Keratinocyte (primary cell): ENCODE results near the gene TUBA1A. TPM values are rescaled to one million over a fixed set of nuclear protein-coding genes. Genes with fewer than 3 reads are reported as not detected.
"Not testable (repeated sequence)": the region's sequence is repeated elsewhere in the genome, so short reads cannot be mapped to it uniquely, and the experiment has no call there.

Experiments
- DNase-seq: peaks from one replicate; pipeline ENCODE4 v3.0.0-alpha.2; 2011; ENCODE audit warnings: low read depth, missing footprints, low spot score
- FAIRE-seq: peaks from 2 replicates; lab custom pipeline; 2011; peaks lifted over from hg19 to GRCh38; lab: Jason Lieb, UNC
- H2AFZ ChIP-seq: 2 replicates; pipeline ENCODE4 v1.6.0; 2012; ENCODE audit warnings: low read length, control low read depth, inconsistent platforms; ENCODE audit not compliant: control insufficient read depth
- H3K27ac ChIP-seq: 2 replicates; pipeline ENCODE4 v1.5.1; 2011; ENCODE audit warnings: low read length; ENCODE audit not compliant: control insufficient read depth, insufficient read depth
- H3K27me3 ChIP-seq: 3 replicates; pipeline ENCODE4 v1.6.0; 2011; ENCODE audit warnings: low read length; ENCODE audit not compliant: control insufficient read depth, insufficient read depth; ENCODE audit errors: extremely low read depth
- H3K36me3 ChIP-seq, 2 experiments: 2 replicates in 1 of 2; 3 replicates in 1 of 2; pipeline ENCODE4 v1.5.1; 2011; ENCODE audit warnings: low read length in 2 of 2, mild to moderate bottlenecking in 1 of 2; ENCODE audit not compliant: control insufficient read depth in 2 of 2, insufficient read depth in 2 of 2; ENCODE audit errors: extremely low read depth in 1 of 2
- H3K4me1 ChIP-seq: 3 replicates; pipeline ENCODE4 v1.5.1; 2011; ENCODE audit warnings: low read length; ENCODE audit not compliant: control insufficient read depth, insufficient read depth; ENCODE audit errors: extremely low read depth
- H3K4me2 ChIP-seq: 3 replicates; pipeline ENCODE4 v1.6.0; 2011; ENCODE audit warnings: low read depth, low read length; ENCODE audit not compliant: control insufficient read depth, insufficient read depth; ENCODE audit errors: extremely low read depth
- H3K4me3 ChIP-seq, 3 experiments: fragments of 200-600 bp in 1 of 3; sonication (generic) in 1 of 3; 2 replicates in 2 of 3; 3 replicates in 1 of 3; pipeline ENCODE4 v1.5.1; 2011 to 2016; ENCODE audit warnings: low read length in 3 of 3, mild to moderate bottlenecking in 3 of 3, control low read depth in 2 of 3, inconsistent platforms in 1 of 3, low read depth in 1 of 3, mixed read lengths in 1 of 3, mixed run types in 1 of 3, moderate library complexity in 1 of 3; ENCODE audit not compliant: control insufficient read depth in 2 of 3, insufficient read depth in 2 of 3; ENCODE audit errors: extremely low read depth in 1 of 3
- H3K79me2 ChIP-seq: 2 replicates; pipeline ENCODE4 v1.6.0; 2012; ENCODE audit warnings: low read length; ENCODE audit not compliant: control insufficient read depth, insufficient read depth
- H3K9ac ChIP-seq: 3 replicates; pipeline ENCODE4 v1.6.0; 2011; ENCODE audit warnings: low read length; ENCODE audit not compliant: control insufficient read depth, insufficient read depth; ENCODE audit errors: extremely low read depth
- H3K9me1 ChIP-seq: 3 replicates; pipeline ENCODE4 v1.6.0; 2011; ENCODE audit warnings: low read length; ENCODE audit not compliant: control insufficient read depth, insufficient read depth; ENCODE audit errors: extremely low read depth
- H3K9me3 ChIP-seq: 2 replicates; pipeline ENCODE4 v1.5.1; 2012; ENCODE audit warnings: low read depth, low read length; ENCODE audit not compliant: control insufficient read depth
- H4K20me1 ChIP-seq: 3 replicates; pipeline ENCODE4 v1.6.0; 2011; ENCODE audit warnings: low read length; ENCODE audit not compliant: control insufficient read depth, insufficient read depth; ENCODE audit errors: extremely low read depth
- EZH2 ChIP-seq: IDR thresholded peaks from one replicate; pipeline ENCODE4 v1.6.1; 2012; ENCODE audit warnings: inconsistent platforms, mild to moderate bottlenecking, low read length, moderate library complexity
- dilution Hi-C: fragments of 300-500 bp; cut with MboI; formaldehyde crosslinking; loops from one replicate; pipeline ENCODE4 v1.7.0; 2020; ENCODE audit warnings: low sequenced_read_pairs; ENCODE audit not compliant: extremely low pct_ligation_motif_present
- polyA plus RNA-seq, 5 experiments: library from polyadenylated mRNA; depleted of rRNA in 3 of 5; stranded (reverse) in 3 of 5; stranded (forward) in 1 of 5; unstranded in 1 of 5; fragments of >200 nt; gene quantifications; 1 replicate in 1 of 5; 2 replicates in 3 of 5; 3 replicates in 1 of 5; pipeline versions ENCODE4 v1.2.1 to v1.2.3, GENCODE V29; 2011 to 2012; ENCODE audit warnings: missing spikeins in 2 of 5, low read depth in 1 of 5, low replicate concordance in 1 of 5
- TF ChIP-seq, protein P1 (sequence below), 3 experiments: IDR thresholded peaks in 1 of 3; conservative IDR thresholded peaks in 1 of 3; optimal IDR thresholded peaks in 1 of 3; 2 replicates in 2 of 3; 3 replicates in 1 of 3; pipeline versions ENCODE3 to v1.5.1; 2011; ENCODE audit warnings: low read length in 3 of 3, mild to moderate bottlenecking in 3 of 3, moderate library complexity in 2 of 3, control low read depth in 1 of 3, inconsistent platforms in 1 of 3; ENCODE audit not compliant: insufficient read depth in 2 of 3; ENCODE audit errors: extremely low read depth in 1 of 3

Gene TUBA1A
- polyA plus RNA-seq, 1 donor (not counting 4 experiments of a cell fraction or from before 2014, with no cell fraction given): 288 TPM

DNA sequence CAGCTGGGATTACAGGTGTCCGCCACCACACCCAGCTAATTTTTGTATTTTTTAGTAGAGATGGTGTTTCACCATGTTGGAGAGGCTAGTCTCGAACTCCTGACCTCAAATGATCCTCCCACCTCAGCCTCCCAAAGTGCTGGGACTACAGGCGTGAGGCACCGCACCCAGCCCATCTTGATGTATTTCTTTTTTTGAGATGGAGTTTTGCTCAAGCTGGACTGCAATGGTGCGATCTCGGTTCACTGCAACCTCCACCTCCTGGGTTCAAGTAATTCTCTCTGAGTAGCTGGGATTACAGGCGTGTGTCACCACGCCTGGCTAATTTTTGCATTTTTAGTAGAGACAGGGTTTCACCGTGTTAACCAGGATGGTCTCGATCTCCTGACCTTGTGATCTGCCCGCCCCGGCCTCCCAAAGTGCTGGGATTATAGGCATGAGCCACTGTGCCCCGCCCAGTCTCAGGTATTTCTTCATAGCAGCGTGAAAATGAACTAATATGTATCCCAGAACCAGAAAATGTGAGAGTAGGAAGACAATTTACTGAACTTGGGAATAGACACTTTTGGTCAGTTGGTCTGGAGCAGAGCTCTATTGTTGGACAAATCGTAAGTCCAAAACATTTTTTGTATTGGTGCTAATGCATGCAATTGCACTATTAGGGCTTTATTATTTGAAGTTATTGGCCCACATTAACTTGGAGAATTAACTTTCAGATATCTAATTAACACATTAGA is 5.5 kb downstream of the TUBA1A start:
- H4K20me1 ChIP-seq, H3K4me2 ChIP-seq, H3K27ac ChIP-seq, H3K9me3 ChIP-seq, H3K9me1 ChIP-seq, H3K9ac ChIP-seq, H3K27me3 ChIP-seq, H2AFZ ChIP-seq, dilution Hi-C loops, DNase-seq, H3K36me3 ChIP-seq, H3K4me1 ChIP-seq, H3K79me2 ChIP-seq, H3K4me3 ChIP-seq, FAIRE-seq: not testable (repeated sequence)

DNA sequence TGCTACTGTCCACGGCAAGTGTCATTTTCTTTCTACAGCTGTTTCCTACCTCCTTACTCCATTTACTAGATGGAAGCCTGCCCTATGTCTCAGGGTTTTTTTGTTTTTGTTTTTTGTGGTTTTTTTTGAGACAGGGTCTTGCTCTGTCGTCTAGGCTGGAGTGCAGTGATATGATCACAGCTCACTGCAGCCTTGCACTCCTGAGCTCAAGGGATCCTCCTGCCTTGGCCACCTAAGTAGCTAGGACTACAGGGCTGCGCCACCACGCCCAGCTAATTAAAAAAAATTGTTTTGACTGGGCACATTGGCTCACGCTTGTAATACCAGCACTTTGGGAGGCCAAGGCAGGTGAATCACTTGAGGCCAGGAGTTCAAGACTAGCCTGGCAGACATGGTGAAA is 14.7 kb downstream of the TUBA1A start:
- no peak for DNase-seq
- TF ChIP-seq, protein P1, sequence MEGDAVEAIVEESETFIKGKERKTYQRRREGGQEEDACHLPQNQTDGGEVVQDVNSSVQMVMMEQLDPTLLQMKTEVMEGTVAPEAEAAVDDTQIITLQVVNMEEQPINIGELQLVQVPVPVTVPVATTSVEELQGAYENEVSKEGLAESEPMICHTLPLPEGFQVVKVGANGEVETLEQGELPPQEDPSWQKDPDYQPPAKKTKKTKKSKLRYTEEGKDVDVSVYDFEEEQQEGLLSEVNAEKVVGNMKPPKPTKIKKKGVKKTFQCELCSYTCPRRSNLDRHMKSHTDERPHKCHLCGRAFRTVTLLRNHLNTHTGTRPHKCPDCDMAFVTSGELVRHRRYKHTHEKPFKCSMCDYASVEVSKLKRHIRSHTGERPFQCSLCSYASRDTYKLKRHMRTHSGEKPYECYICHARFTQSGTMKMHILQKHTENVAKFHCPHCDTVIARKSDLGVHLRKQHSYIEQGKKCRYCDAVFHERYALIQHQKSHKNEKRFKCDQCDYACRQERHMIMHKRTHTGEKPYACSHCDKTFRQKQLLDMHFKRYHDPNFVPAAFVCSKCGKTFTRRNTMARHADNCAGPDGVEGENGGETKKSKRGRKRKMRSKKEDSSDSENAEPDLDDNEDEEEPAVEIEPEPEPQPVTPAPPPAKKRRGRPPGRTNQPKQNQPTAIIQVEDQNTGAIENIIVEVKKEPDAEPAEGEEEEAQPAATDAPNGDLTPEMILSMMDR (optimal IDR thresholded peaks at IDR 0.05 in 1 of 3, IDR thresholded peaks at IDR 0.05 in 1 of 3, conservative IDR thresholded peaks at IDR 0.05 in 1 of 3; ENCODE audit: extremely low read depth in 1 of 3, insufficient read depth in 2 of 3, low read length in 3 of 3): no peak
- TF ChIP-seq EZH2: no peak
- dilution Hi-C loops: no loop called here
- Histone ChIP-seq H3K4me2 (no peak overlapping the region), H3K9me3 (no peaks in the 10 kb centered on the region), H3K27me3 (no peaks in the 10 kb centered on the region), H3K4me1 (no peaks in the 10 kb centered on the region), H3K9ac (no peak overlapping the region), H3K79me2 (no peaks in the 10 kb centered on the region), H4K20me1 (no peaks in the 10 kb centered on the region), H3K36me3 (no peaks in the 10 kb centered on the region), H3K4me3 (no peak overlapping the region), H2AFZ (no peak overlapping the region), H3K9me1 (no peaks in the 10 kb centered on the region), H3K27ac (no peak overlapping the region)
- FAIRE-seq: no peak

DNA sequence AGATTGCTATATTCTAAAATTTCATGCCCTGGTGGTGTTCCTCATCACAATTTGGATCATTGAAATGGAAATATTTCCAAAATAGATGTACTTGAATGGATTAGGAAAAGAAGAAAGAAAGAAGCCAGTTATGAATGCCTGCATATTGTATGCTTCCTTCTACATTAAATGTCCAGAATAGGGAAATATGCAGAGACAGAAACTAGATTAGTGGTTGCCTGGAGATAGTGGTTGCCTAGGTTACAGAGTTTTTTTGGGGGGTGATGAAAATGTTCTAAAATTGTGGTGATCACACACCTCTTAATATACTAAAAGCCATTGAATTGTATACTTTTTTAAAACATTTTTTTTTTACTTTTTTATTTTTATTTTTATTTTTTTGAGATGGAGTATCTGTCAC is 18.0 kb downstream of the TUBA1A start:
- DNase-seq: no peak
- Histone ChIP-seq H3K27ac (no peak overlapping the region), H3K9me1 (no peaks in the 10 kb centered on the region), H3K4me2 (no peak overlapping the region), H3K9me3 (no peaks in the 10 kb centered on the region), H2AFZ (no peak overlapping the region), H3K27me3 (no peaks in the 10 kb centered on the region), H3K79me2 (no peaks in the 10 kb centered on the region), H4K20me1 (no peaks in the 10 kb centered on the region), H3K4me3 (no peak overlapping the region), H3K4me1 (no peaks in the 10 kb centered on the region), H3K36me3 (no peaks in the 10 kb centered on the region), H3K9ac (no peak overlapping the region)
- dilution Hi-C loops: no loop called here
- no peak for FAIRE-seq
- TF ChIP-seq EZH2: no peak
- TF ChIP-seq, protein P1 (optimal IDR thresholded peaks at IDR 0.05 in 1 of 3, IDR thresholded peaks at IDR 0.05 in 1 of 3, conservative IDR thresholded peaks at IDR 0.05 in 1 of 3; ENCODE audit: extremely low read depth in 1 of 3, insufficient read depth in 2 of 3, low read length in 3 of 3): no peak
